K562 (cell line): ENCODE data around the gene ADRA2B. TPM values are rescaled to one million over a fixed set of nuclear protein-coding genes. Genes with fewer than 3 reads are reported as not detected.
A peak's percentile ranks its signal among the peaks of the same experiment; 100 is the strongest.

ENCODE experiments used
- ATAC-seq: fragments of 200-7000 bp; cut with Tn5 transposase; 3 replicates; pipeline ENCODE4 v1.9.1; 2020; ENCODE audit warnings: moderate library complexity
- BruUV-seq: library from RNA; stranded (reverse); fragments of 400-500 nt; replicated peaks from 2 replicates; lab custom pipeline; 2021; lab: Mats Ljungman, UMichigan
- CTCF ChIA-PET: fragments of 300-600 bp; formaldehyde crosslinking; extraction: SDS; loops from one replicate; lab custom pipeline; 2021; ENCODE audit warnings: low intra/inter-chr PET ratio; lab: Yijun Ruan, JAX
- POLR2A ChIA-PET: fragments of 300-600, 350-650 bp; sonication (Branson Sonifier 250); formaldehyde crosslinking; extraction: SDS; loops from one replicate; lab custom pipeline; 2021; ENCODE audit warnings: antibody characterized with exemption, inconsistent platforms; lab: Yijun Ruan, JAX
- DNase-seq, 4 experiments: peaks; one replicate each; pipeline versions ENCODE4 v3.0.0 to v3.0.0-alpha.2; 2011 to 2018; ENCODE audit warnings: low spot score in 3 of 4, mixed read lengths in 3 of 4; ENCODE audit errors: extremely low read depth in 1 of 4
- FAIRE-seq: peaks from 2 replicates; lab custom pipeline; 2011; peaks lifted over from hg19 to GRCh38; lab: Jason Lieb, UNC
- H2AFZ ChIP-seq: 2 replicates; pipeline ENCODE4 v1.6.0; 2011; ENCODE audit warnings: low read depth, low read length, control low read depth, inconsistent platforms
- H3K27ac ChIP-seq: fragments of 200-600 bp; 3 replicates; pipeline ENCODE4 v1.8.0; 2011; ENCODE audit warnings: low read depth, mild to moderate bottlenecking, control low read depth, inconsistent platforms, low read length, moderate library complexity, mixed read lengths; ENCODE audit errors: extremely low read depth
- H3K27me3 ChIP-seq, 2 experiments: fragments of 300-600 bp in 1 of 2; 2 replicates in 1 of 2; 3 replicates in 1 of 2; pipeline versions ENCODE4 v1.6.0 to v1.8.0; 2011; ENCODE audit warnings: inconsistent platforms in 2 of 2, low read length in 2 of 2, mild to moderate bottlenecking in 1 of 2, mixed read lengths in 1 of 2, moderate library complexity in 1 of 2; ENCODE audit not compliant: control insufficient read depth in 2 of 2, insufficient read depth in 2 of 2
- H3K36me3 ChIP-seq: fragments of 300-600 bp; 3 replicates; pipeline ENCODE4 v1.8.0; 2011; ENCODE audit warnings: mild to moderate bottlenecking, low read length, inconsistent platforms; ENCODE audit not compliant: control insufficient read depth, insufficient read depth
- H3K4me1 ChIP-seq, 2 experiments: fragments of 200-600 bp in 1 of 2; replicated peaks in 1 of 2; 2 replicates in 1 of 2; 3 replicates in 1 of 2; pipeline versions ENCODE4 v1.5.1 to v1.8.0; 2011; ENCODE audit warnings: inconsistent platforms in 2 of 2, low read length in 2 of 2, mild to moderate bottlenecking in 1 of 2, mixed read lengths in 1 of 2, moderate library complexity in 1 of 2; ENCODE audit not compliant: control insufficient read depth in 2 of 2, insufficient read depth in 2 of 2
- H3K4me2 ChIP-seq: 2 replicates; pipeline ENCODE4 v1.6.1; 2011; ENCODE audit warnings: low read length, control low read depth, inconsistent platforms, mixed read lengths; ENCODE audit not compliant: insufficient read depth
- H3K4me3 ChIP-seq: fragments of 200-600 bp; sonication (generic), shearing (Covaris generic); 2 replicates; pipeline ENCODE4 v1.5.1; 2016; ENCODE audit warnings: control low read depth, inconsistent platforms
- H3K79me2 ChIP-seq: fragments of 200-600 bp; 3 replicates; pipeline ENCODE4 v1.8.0; 2011; ENCODE audit warnings: low read length, inconsistent platforms; ENCODE audit not compliant: control insufficient read depth, insufficient read depth
- H3K9ac ChIP-seq, 2 experiments: 2 replicates each; pipeline versions ENCODE4 v1.6.0 to v1.6.1; 2011; ENCODE audit warnings: low read depth in 2 of 2, low read length in 2 of 2, control low read depth in 1 of 2, inconsistent platforms in 1 of 2, mild to moderate bottlenecking in 1 of 2, mixed read lengths in 1 of 2; ENCODE audit not compliant: insufficient read depth in 1 of 2
- H3K9me1 ChIP-seq: one replicate; pipeline ENCODE4 v1.6.0; 2011; ENCODE audit warnings: inconsistent platforms, mild to moderate bottlenecking, low read length, moderate library complexity; ENCODE audit not compliant: control insufficient read depth, insufficient read depth
- H3K9me3 ChIP-seq: replicated peaks from 2 replicates; pipeline ENCODE4 v1.5.1; 2011; ENCODE audit warnings: low read depth, low read length, inconsistent platforms; ENCODE audit not compliant: control insufficient read depth, insufficient read depth
- H4K20me1 ChIP-seq: replicated peaks from 2 replicates; pipeline ENCODE4 v1.6.1; 2011; ENCODE audit warnings: low read length, inconsistent platforms, mixed read lengths; ENCODE audit not compliant: control insufficient read depth, insufficient read depth
- PHB ChIP-seq: fragments of 250-450 bp; sonication (Bioruptor Pico); IDR thresholded peaks from 2 replicates; pipeline ENCODE4 v1.5.0; 2021
- POLR3G ChIP-seq: IDR thresholded peaks from 2 replicates; pipeline ENCODE4 v1.6.1; 2011; ENCODE audit not compliant: insufficient read length, insufficient replicate concordance; ENCODE audit errors: extremely low read depth
- WGBS: fragments of 100-300 bp; shearing (Covaris generic); methylation state at CpG from one replicate; pipeline ENCODE4 v1.1.6; 2016; ENCODE audit warnings: low coverage, mixed read lengths; ENCODE audit not compliant: insufficient coverage; ENCODE audit errors: missing lambda C conversion rate; 5-methylcytosine and 5-hydroxymethylcytosine counted together
- in situ Hi-C: fragments of 300-500 bp; cut with MboI; formaldehyde crosslinking; loops from 4 replicates; pipeline ENCODE4 v1.15.0; 2018; ENCODE audit warnings: inconsistent platforms, mixed read lengths
- intact Hi-C: fragments of 100-400 bp; cut with micrococcal nuclease; formaldehyde crosslinking; loops from 2 replicates; pipeline ENCODE4 v1.14.2; 2022
- polyA plus RNA-seq, 8 experiments: library from polyadenylated mRNA; depleted of rRNA in 4 of 8; stranded (reverse) in 5 of 8; unstranded in 3 of 8; fragments of >200 nt; fragmentation: Nextera tagmentation in 2 of 8; fragmentation: Illumina TruSeq in 1 of 8; extraction: Ambion mirVana in 2 of 8; extraction: Trizol in 1 of 8; gene quantifications; 2 replicates each; pipeline versions ENCODE4 v1.2.1 to v1.2.3, GENCODE V29; 2011 to 2014; ENCODE audit warnings: inconsistent platforms in 1 of 8, missing spikeins in 1 of 8
- total RNA-seq, 7 experiments: library from RNA; depleted of rRNA in 6 of 7; stranded (reverse); fragments of >200 nt in 6 of 7; fragmentation: Illumina TruSeq in 2 of 7; extraction: Trizol in 2 of 7; gene quantifications; 2 replicates each; pipeline versions ENCODE4 v1.2.1 to v1.2.3, GENCODE V29; 2011 to 2021; ENCODE audit warnings: low replicate concordance in 1 of 7
- TF ChIP-seq, protein P1 (sequence below): sonication (generic); formaldehyde crosslinking; IDR thresholded peaks from 2 replicates; pipeline ENCODE4 v1.8.1; 2022; ENCODE audit warnings: missing genetic modification reagents
- TF ChIP-seq, protein P2 (sequence below), 3 experiments: IDR thresholded peaks in 2 of 3; conservative IDR thresholded peaks in 1 of 3; 2 replicates each; pipeline ENCODE4 v1.5.1; 2011 to 2012; ENCODE audit warnings: low read length in 3 of 3, mild to moderate bottlenecking in 3 of 3, control low read depth in 2 of 3, improper control_type of control experiment in 1 of 3, inconsistent platforms in 1 of 3, low read depth in 1 of 3, mixed read lengths in 1 of 3, moderate library complexity in 1 of 3; ENCODE audit not compliant: insufficient read depth in 2 of 3
- TF ChIP-seq, protein P3 (sequence below): fragments of 450-650 bp; IDR thresholded peaks from 2 replicates; pipeline ENCODE4 v1.6.1; 2016

ADRA2B gene
- total and polyA plus RNA-seq, 9 of the 15 experiments (the other 6 are each of a cell fraction or from before 2014, with no cell fraction given) = not detected

DNA sequence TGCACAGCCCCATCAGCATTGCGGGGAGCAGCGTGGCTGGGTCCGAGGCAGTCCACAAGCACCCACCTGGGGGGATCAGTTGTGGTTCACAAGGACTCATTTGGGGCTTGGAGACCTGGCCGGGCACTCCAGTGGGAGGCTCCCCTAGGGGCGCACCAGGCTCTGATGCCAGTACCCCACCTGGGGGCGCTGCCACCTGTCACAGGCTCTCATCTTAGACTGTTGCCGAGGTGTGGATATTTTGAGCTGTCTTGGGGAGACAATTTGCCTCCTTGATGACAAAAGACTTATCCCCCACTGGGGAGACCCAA is 3.0 kb downstream of the ADRA2B start:
- Histone ChIP-seq H3K9ac (no peak overlapping the region), H3K9me1 (no peaks in the 10 kb centered on the region), H3K4me2 (no peak overlapping the region), H3K4me3 (no peak overlapping the region), H3K36me3 (no peaks in the 10 kb centered on the region), H4K20me1 (peaks cover 7% of the 10 kb centered on the region; the same call in 1 of the 2 replicates), H3K27ac (no peak overlapping the region), H3K79me2 (no peaks in the 10 kb centered on the region), H2AFZ (no peak overlapping the region), H3K27me3 (peaks cover 2 to 81% of the 10 kb centered on the region in 2 experiments; a peak in 3 of 5 replicates), H3K9me3 (no peaks in the 10 kb centered on the region), H3K4me1 (peaks cover 3 to 43% of the 10 kb centered on the region in 2 experiments; a peak in 4 of 5 replicates)
- ChIA-PET CTCF (no interaction called here), POLR2A (no interaction called here)
- FAIRE-seq = no peak
- WGBS = 19% methylated on average over 7 of the region's 7 CpGs
- in situ Hi-C loops (loop anchor here (5.0 kb wide), 1 partner anchor 91 kb away; no protein-coding TSS in a partner anchor), intact Hi-C loops (no loop called here)
- no peak for ATAC-seq
- no TSS peak for BruUV-seq
- no peak for DNase-seq
- TF ChIP-seq, protein P1, sequence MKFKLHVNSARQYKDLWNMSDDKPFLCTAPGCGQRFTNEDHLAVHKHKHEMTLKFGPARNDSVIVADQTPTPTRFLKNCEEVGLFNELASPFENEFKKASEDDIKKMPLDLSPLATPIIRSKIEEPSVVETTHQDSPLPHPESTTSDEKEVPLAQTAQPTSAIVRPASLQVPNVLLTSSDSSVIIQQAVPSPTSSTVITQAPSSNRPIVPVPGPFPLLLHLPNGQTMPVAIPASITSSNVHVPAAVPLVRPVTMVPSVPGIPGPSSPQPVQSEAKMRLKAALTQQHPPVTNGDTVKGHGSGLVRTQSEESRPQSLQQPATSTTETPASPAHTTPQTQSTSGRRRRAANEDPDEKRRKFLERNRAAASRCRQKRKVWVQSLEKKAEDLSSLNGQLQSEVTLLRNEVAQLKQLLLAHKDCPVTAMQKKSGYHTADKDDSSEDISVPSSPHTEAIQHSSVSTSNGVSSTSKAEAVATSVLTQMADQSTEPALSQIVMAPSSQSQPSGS = no peak
- TF ChIP-seq, protein P2, sequence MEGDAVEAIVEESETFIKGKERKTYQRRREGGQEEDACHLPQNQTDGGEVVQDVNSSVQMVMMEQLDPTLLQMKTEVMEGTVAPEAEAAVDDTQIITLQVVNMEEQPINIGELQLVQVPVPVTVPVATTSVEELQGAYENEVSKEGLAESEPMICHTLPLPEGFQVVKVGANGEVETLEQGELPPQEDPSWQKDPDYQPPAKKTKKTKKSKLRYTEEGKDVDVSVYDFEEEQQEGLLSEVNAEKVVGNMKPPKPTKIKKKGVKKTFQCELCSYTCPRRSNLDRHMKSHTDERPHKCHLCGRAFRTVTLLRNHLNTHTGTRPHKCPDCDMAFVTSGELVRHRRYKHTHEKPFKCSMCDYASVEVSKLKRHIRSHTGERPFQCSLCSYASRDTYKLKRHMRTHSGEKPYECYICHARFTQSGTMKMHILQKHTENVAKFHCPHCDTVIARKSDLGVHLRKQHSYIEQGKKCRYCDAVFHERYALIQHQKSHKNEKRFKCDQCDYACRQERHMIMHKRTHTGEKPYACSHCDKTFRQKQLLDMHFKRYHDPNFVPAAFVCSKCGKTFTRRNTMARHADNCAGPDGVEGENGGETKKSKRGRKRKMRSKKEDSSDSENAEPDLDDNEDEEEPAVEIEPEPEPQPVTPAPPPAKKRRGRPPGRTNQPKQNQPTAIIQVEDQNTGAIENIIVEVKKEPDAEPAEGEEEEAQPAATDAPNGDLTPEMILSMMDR (IDR thresholded peaks at IDR 0.05 in 2 of 3, conservative IDR thresholded peaks at IDR 0.05 in 1 of 3; ENCODE audit: insufficient read depth in 2 of 3, low read depth in 1 of 3, low read length in 3 of 3) = peak; percentile 38 to 86 (median 50); a peak in 4 of 6 replicates
- TF ChIP-seq POLR3G (no peak), PHB (CRISPR knock-in tag) (no peak)
- TF ChIP-seq, protein P3, sequence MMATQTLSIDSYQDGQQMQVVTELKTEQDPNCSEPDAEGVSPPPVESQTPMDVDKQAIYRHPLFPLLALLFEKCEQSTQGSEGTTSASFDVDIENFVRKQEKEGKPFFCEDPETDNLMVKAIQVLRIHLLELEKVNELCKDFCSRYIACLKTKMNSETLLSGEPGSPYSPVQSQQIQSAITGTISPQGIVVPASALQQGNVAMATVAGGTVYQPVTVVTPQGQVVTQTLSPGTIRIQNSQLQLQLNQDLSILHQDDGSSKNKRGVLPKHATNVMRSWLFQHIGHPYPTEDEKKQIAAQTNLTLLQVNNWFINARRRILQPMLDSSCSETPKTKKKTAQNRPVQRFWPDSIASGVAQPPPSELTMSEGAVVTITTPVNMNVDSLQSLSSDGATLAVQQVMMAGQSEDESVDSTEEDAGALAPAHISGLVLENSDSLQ = no peak
